Brain microvascular endothelial cell (primary cell): ENCODE results near the gene ELP4.

Experiments
- DNase-seq: peaks from one replicate; pipeline ENCODE4 v3.0.0-alpha.2; 2020
- H3K27ac ChIP-seq: fragments of 250-450 bp; sonication (Bioruptor Pico); 2 replicates; pipeline ENCODE4 v1.5.1; 2020; ENCODE audit warnings: mild to moderate bottlenecking, moderate library complexity
- H3K27me3 ChIP-seq: fragments of 250-450 bp; sonication (Bioruptor Pico); replicated peaks from 2 replicates; pipeline ENCODE4 v1.5.1; 2020; ENCODE audit warnings: mild to moderate bottlenecking
- H3K36me3 ChIP-seq: fragments of 250-450 bp; sonication (Bioruptor Pico); replicated peaks from 2 replicates; pipeline ENCODE4 v1.5.1; 2020; ENCODE audit warnings: mild to moderate bottlenecking
- H3K4me3 ChIP-seq: 2 replicates; pipeline ENCODE4 v1.5.1; 2011; ENCODE audit warnings: low read depth, mild to moderate bottlenecking, control low read depth, low read length, moderate library complexity
- in situ Hi-C: cut with HindIII; loops from 2 replicates; pipeline ENCODE4 v1.10.0; 2017; ENCODE audit warnings: low sequenced_read_pairs, low pct_ligation_motif_present
- TF ChIP-seq, protein P1 (sequence below): IDR thresholded peaks from 2 replicates; pipeline ENCODE4 v1.5.1; 2011; ENCODE audit warnings: low read depth, mild to moderate bottlenecking, moderate library complexity, low read length, control low read depth, inconsistent platforms; ENCODE audit errors: missing control alignments

ELP4 gene

DNA sequence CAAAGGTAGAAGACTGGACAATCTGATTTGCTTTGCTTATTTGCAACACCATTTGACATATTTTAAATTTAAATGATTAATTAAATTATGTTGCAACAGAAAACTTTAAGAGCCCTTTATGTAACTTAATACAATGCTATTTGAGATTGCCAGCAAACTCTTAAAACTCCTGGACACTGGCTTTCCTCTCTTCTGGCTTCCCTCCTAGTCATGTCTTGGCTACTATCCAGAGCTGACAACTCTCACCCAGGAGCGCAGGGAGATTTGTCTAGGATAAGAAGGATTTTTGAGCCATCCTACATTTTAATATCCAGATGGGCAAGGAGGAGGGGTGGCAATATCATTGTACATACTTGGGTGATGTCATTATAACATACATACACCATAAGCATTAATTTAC is 134.3 kb downstream of the ELP4 start:
- in situ Hi-C loops: no loop called here
- H3K27me3 ChIP-seq: no peaks in the 10 kb centered on the region
- TF ChIP-seq, protein P1, sequence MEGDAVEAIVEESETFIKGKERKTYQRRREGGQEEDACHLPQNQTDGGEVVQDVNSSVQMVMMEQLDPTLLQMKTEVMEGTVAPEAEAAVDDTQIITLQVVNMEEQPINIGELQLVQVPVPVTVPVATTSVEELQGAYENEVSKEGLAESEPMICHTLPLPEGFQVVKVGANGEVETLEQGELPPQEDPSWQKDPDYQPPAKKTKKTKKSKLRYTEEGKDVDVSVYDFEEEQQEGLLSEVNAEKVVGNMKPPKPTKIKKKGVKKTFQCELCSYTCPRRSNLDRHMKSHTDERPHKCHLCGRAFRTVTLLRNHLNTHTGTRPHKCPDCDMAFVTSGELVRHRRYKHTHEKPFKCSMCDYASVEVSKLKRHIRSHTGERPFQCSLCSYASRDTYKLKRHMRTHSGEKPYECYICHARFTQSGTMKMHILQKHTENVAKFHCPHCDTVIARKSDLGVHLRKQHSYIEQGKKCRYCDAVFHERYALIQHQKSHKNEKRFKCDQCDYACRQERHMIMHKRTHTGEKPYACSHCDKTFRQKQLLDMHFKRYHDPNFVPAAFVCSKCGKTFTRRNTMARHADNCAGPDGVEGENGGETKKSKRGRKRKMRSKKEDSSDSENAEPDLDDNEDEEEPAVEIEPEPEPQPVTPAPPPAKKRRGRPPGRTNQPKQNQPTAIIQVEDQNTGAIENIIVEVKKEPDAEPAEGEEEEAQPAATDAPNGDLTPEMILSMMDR: no peak
- peak; percentile 45 for DNase-seq
- H3K36me3 ChIP-seq: no peaks in the 10 kb centered on the region
- no peak overlapping the region for H3K27ac ChIP-seq
- H3K4me3 ChIP-seq: no peak overlapping the region

DNA sequence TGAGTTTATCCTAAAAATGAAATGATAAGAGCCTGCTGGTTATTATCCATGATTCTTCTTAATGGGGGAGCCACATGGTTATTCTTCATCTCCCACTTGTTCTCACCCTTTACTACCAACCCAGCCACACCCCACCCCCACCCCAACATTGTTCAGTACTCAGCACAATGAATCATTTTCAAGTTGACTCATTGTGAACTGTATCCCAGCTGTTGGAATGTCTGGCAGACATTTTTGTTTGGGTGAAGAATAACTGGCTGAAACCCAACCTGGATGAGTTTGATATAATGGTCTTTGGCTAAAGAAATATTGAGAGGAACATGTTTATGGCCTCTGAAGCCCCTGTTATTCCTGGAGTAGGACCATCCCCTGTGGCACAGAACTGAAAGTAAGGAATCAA is 136.2 kb downstream of the ELP4 start:
- in situ Hi-C loops: no loop called here
- Histone ChIP-seq H3K4me3 (no peak overlapping the region), H3K27ac (peak overlapping the region; percentile 77), H3K27me3 (no peaks in the 10 kb centered on the region), H3K36me3 (no peaks in the 10 kb centered on the region)
- DNase-seq: peak; percentile 82
- TF ChIP-seq, protein P1: no peak

GRCh38 chr11:31646216-31646615 is 136.6 kb downstream of the ELP4 start:
- H3K27ac ChIP-seq: peak overlapping the region; percentile 77
- no peak overlapping the region for H3K4me3 ChIP-seq
- no peaks in the 10 kb centered on the region for H3K36me3 ChIP-seq
- no peak for DNase-seq
- in situ Hi-C loops: no loop called here
- TF ChIP-seq, protein P1: no peak
- H3K27me3 ChIP-seq: no peaks in the 10 kb centered on the region

- in situ Hi-C loops: no loop called here
- TF ChIP-seq, protein P1: no peak
- Histone ChIP-seq H3K27ac (no peak overlapping the region), H3K4me3 (no peak overlapping the region), H3K36me3 (no peaks in the 10 kb centered on the region), H3K27me3 (no peaks in the 10 kb centered on the region)
- no peak for DNase-seq
These were observed 139.8 kb downstream of the ELP4 start for GRCh38 chr11:31649129-31649966.

- in situ Hi-C loops: no loop called here
- no peak overlapping the region for H3K4me3 ChIP-seq
- no peaks in the 10 kb centered on the region for H3K36me3 ChIP-seq
- DNase-seq: no peak
- H3K27ac ChIP-seq: no peak overlapping the region
- TF ChIP-seq, protein P1: no peak
- no peaks in the 10 kb centered on the region for H3K27me3 ChIP-seq
These were observed 141.6 kb downstream of the ELP4 start for GRCh38 chr11:31651208-31651607.

- H3K36me3 ChIP-seq: no peaks in the 10 kb centered on the region
- no peak overlapping the region for H3K27ac ChIP-seq
- TF ChIP-seq, protein P1: no peak
- no peak overlapping the region for H3K4me3 ChIP-seq
- in situ Hi-C loops: no loop called here
- no peak for DNase-seq
- no peaks in the 10 kb centered on the region for H3K27me3 ChIP-seq
These were observed 142.3 kb downstream of the ELP4 start for GRCh38 chr11:31651822-31652221.
